GM19372 (cell line): ENCODE results near the gene ARNT2.

Source experiments
- ATAC-seq: cut with Tn5 transposase; IDR thresholded peaks from one replicate; pipeline ENCODE4 v1.9.1; 2021; ENCODE audit warnings: mild to moderate bottlenecking, low read depth, moderate library complexity; ENCODE audit not compliant: unreplicated experiment

ARNT2 gene

GRCh38 chr15:80405554-80405850, 1.3 kb downstream of the ARNT2 start:
- ATAC-seq, result no peak

GRCh38 chr15:80405970-80406369, 1.8 kb downstream of the ARNT2 start:
- no peak for ATAC-seq

GRCh38 chr15:80411788-80412288, 7.7 kb downstream of the ARNT2 start:
- no peak for ATAC-seq

- ATAC-seq, result no peak
Measured at GRCh38 chr15:80414546-80415357, 10.6 kb downstream of the ARNT2 start.

GRCh38 chr15:80415358-80415670, 11.1 kb downstream of the ARNT2 start:
- ATAC-seq, result no peak

GRCh38 chr15:80416702-80417101, 12.5 kb downstream of the ARNT2 start:
- no peak for ATAC-seq

GRCh38 chr15:80418892-80419537, 14.8 kb downstream of the ARNT2 start:
- no peak for ATAC-seq

- ATAC-seq, result no peak
Measured at GRCh38 chr15:80419546-80419945, 15.4 kb downstream of the ARNT2 start.

- no peak for ATAC-seq
Measured at GRCh38 chr15:80420658-80421057, 16.5 kb downstream of the ARNT2 start.

GRCh38 chr15:80423215-80423614, 19.0 kb downstream of the ARNT2 start:
- ATAC-seq, result no peak

GRCh38 chr15:80424381-80424780, 20.2 kb downstream of the ARNT2 start:
- no peak for ATAC-seq

- ATAC-seq, result no peak
Measured at GRCh38 chr15:80426316-80426715, 22.1 kb downstream of the ARNT2 start.

- ATAC-seq, result no peak
Measured at GRCh38 chr15:80429964-80430363, 25.8 kb downstream of the ARNT2 start.

GRCh38 chr15:80431635-80432344, 27.6 kb downstream of the ARNT2 start:
- no peak for ATAC-seq

- ATAC-seq, result no peak
Measured at GRCh38 chr15:80432345-80432702, 28.1 kb downstream of the ARNT2 start.

GRCh38 chr15:80433836-80434235, 29.7 kb downstream of the ARNT2 start:
- ATAC-seq, result no peak

GRCh38 chr15:80434926-80435720, 30.9 kb downstream of the ARNT2 start:
- ATAC-seq, result no peak

GRCh38 chr15:80436511-80437307, 32.5 kb downstream of the ARNT2 start:
- no peak for ATAC-seq

GRCh38 chr15:80437334-80437891, 33.2 kb downstream of the ARNT2 start:
- no peak for ATAC-seq

- no peak for ATAC-seq
Measured at GRCh38 chr15:80439140-80439539, 35.0 kb downstream of the ARNT2 start.
